ENCODE data around the gene ACOT12.
"Not testable (repeated sequence)": the region's sequence is repeated elsewhere in the genome, so short reads cannot be mapped to it uniquely, and the experiment has no call there.

ACOT12 gene

GRCh38 chr5:81393783-81394718, at the start of gene ACOT12:
TSS of gene ACOT12 (minus strand) at chr5:81394134. CDS start at chr5:81394114, 20 bp downstream.
- peak within 1 kb of the TSS; percentile 63 for H3K4me3 ChIP-seq (ENCODE audit: low read depth, low read length)

DNA sequence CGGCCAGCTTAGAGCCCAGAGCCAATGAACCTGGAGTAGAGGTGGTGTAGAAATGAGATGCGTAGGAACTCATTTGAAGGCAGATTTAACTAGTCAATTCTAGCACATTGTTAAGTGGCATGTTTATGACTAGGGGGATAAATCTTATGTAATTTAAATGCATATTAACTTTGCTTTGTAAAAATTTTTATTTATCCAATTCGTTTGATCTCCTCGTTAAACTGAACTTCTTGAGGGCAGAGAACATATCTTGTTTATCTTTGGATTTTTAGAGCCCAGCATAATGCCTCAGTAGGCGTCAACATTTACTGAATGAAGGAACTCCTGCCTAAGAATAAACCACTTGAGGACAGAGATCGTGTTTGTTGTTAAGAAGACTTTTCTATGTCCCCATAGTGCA, 41.1 kb upstream of the ACOT12 start:
- no peak overlapping the region for H3K4me3 ChIP-seq (ENCODE audit: low read depth, low read length)

GRCh38 chr5:81429985-81430384, 36.1 kb upstream of the ACOT12 start:
- no peak overlapping the region for H3K4me3 ChIP-seq (ENCODE audit: low read depth, low read length)

DNA sequence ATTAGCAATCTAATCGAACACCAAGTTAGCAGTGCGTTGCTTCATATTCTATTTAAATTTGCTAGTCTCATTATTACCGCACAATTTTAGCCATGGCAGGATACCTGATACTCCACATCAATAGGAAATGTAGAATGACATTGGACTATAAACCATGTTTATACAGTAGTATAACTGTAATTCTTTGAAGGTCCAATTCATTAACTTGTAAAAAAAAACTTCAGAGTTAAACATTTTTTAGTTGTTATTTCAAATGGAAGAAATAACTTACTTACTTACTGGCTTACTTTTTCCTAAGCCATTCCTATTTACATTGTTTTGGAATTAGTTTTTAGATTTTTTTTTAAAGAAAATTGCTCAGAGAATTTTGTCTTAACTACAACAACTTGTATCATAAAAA, 35.4 kb upstream of the ACOT12 start:
- H3K4me3 ChIP-seq (ENCODE audit: low read depth, low read length): no peak overlapping the region

DNA sequence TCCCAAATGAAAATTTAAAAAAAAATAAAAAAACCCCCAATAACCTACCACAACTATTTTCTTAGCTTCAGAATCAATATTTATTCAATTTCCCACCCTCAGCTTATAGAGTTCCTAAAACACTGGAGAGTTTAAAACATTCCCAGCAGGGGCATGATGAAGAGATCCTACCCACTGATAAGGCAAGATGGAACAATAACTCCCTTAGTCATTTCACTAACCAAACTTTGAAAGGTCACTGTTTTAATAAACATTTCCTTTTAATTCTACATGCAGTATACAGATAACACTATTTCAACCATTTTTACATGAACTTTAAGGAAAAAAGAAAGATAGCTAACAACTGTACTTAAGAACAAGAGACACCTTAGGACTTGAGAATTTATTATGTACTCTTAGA, 34.9 kb upstream of the ACOT12 start:
- no peak overlapping the region for H3K4me3 ChIP-seq (ENCODE audit: low read depth, low read length)

DNA sequence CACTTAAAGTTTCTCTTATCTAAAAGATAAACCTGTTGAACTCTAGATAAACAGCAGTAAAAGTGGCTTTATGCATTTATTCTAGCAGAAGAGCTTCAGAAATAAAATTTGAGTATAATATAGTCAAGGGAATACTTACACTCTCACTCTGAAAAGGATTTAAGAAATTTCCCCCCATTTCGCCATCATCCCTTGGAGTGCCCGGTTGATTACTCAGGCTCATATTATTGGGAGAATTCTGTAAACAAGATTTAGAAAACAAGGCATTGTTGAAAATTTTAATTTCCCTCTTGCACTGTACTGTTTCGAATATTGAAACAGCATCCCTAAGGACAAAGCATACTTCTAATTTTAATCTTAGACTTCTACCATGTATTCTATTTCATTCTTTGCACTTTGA, 34.5 kb upstream of the ACOT12 start:
- no peak overlapping the region for H3K4me3 ChIP-seq (ENCODE audit: low read depth, low read length)

- H3K4me3 ChIP-seq (ENCODE audit: low read depth, low read length): no peak overlapping the region
These were observed 33.6 kb upstream of the ACOT12 start for GRCh38 chr5:81427566-81427965.

DNA sequence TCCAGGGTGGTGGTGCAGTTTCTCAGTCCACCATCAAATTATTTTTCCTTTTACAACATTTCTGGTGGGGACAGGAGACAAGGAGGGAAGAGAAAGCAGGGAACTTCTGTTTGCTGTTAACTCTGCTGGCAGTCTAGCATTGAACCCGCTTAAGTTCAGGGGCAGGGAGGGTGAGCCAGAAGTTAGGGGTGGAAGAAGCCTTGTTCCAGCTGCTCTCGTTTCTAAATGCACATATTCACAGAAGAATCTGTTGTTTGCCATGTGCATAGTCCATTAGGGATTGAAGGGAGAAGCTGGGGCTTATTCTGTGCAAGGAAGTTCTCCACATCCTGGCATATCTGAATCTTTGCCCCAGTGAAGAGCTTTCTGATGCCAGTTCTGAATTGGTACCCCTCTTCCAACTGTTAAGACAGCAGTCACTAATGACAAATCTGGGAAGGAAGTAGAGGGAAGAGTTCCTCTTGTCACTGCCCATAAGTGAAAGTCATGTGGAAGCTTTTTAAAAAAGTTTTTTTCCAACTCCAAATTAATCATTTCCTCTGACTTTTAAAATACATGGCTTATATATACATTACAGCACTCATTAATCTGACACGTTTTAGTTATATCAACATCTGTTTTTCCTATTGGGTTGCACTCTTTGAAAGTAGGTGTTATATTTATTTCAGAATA, 32.6 kb upstream of the ACOT12 start:
- H3K4me3 ChIP-seq (ENCODE audit: low read depth, low read length): no peak overlapping the region

DNA sequence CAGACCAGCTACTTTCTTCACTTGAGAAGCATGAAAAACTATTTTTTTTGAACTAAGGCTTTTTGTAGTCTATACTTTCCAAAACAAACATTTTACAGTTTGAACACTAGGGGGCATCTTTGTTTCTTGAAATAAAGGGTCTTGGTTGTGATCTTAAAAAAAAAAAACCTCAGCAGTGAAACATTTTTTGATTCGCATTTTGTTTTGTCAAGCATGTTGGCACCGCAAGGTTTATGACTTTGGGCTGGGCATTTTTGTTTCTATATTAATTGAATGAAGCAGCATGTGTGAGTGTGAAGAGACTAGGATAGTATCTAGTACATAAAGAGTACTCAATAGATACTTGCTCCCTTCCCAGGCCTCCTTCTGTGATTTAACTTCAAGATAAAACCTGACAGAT, 31.6 kb upstream of the ACOT12 start:
- no peak overlapping the region for H3K4me3 ChIP-seq (ENCODE audit: low read depth, low read length)

- no peak overlapping the region for H3K4me3 ChIP-seq (ENCODE audit: low read depth, low read length)
These were observed 30.8 kb upstream of the ACOT12 start for GRCh38 chr5:81424728-81425127.

GRCh38 chr5:81422671-81423070, 28.7 kb upstream of the ACOT12 start:
- H3K4me3 ChIP-seq (ENCODE audit: low read depth, low read length): no peak overlapping the region

- no peak overlapping the region for H3K4me3 ChIP-seq (ENCODE audit: low read depth, low read length)
These were observed 26.2 kb upstream of the ACOT12 start for GRCh38 chr5:81420039-81420667.

- no peak overlapping the region for H3K4me3 ChIP-seq (ENCODE audit: low read depth, low read length)
These were observed 24.7 kb upstream of the ACOT12 start for GRCh38 chr5:81418606-81419005.

DNA sequence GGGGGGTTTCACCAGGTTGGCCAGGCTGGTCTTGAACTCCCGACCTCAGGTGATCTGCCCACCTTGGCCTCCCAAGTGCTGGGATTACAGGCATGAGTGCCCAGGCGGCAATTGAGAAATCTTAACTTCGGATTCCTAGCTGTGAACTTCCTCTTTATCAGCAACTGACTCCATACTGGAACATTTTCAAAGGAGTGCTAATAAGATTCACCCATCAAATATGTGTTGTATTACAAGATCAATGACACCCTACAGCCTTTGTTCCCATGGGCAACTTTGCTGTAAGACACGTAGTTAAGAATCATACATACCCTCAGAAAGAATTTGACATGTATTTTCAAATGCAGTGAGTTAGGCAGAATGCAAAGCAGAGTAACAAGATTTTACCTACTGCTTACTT, 23.1 kb upstream of the ACOT12 start:
- H3K4me3 ChIP-seq (ENCODE audit: low read depth, low read length): no peak overlapping the region

DNA sequence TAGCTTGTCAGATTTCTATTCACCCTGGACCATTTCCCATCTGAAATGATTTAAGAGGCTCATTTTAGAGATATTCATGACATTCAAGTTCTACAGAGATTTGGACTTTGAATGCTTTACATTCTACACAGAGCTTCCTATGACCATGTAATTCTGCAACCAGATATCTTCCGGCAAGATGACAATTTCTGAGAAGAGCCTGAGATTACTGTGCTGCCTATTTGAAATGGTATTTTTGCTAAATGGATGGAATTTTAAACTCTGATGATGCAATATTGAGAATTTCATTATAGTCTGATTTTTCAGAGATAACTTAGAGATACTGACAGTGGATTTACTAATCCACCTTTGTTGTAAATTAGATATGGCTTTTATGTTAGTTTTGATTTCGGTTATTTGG, 16.0 kb upstream of the ACOT12 start:
- H3K4me3 ChIP-seq (ENCODE audit: low read depth, low read length): no peak overlapping the region

- H3K4me3 ChIP-seq (ENCODE audit: low read depth, low read length): no peak overlapping the region
These were observed 15.4 kb upstream of the ACOT12 start for GRCh38 chr5:81409361-81409760.

DNA sequence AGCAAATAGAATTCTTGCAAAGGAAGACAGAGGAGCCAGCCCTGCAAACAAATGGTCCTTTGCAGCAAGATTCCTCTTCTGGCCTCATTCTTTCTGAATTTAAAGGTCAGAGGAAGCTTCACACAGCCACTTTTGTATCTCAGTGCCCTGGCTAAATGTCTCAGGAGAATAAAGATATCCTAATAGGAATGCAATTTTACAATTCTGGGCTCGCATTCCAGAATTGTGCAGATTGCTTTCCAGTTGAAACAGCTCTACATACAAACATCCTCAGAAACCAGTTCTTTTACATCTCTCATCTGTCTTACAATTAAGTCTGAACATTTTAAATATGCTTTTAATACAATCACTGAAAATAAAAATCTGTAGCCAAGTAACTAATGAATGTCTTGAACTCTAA, 14.6 kb upstream of the ACOT12 start:
- H3K4me3 ChIP-seq (ENCODE audit: low read depth, low read length): no peak overlapping the region

GRCh38 chr5:81407811-81408210, 13.9 kb upstream of the ACOT12 start:
- not testable (repeated sequence) for H3K4me3 ChIP-seq (ENCODE audit: low read depth, low read length)

- H3K4me3 ChIP-seq (ENCODE audit: low read depth, low read length): no peak overlapping the region
These were observed 11.4 kb upstream of the ACOT12 start for GRCh38 chr5:81405126-81405891.

GRCh38 chr5:81402192-81402930, 8.4 kb upstream of the ACOT12 start:
- no peak overlapping the region for H3K4me3 ChIP-seq (ENCODE audit: low read depth, low read length)
